ENCODE measurements around the gene MPZ.

GRCh38 chr1:161265305-161265704 lies 44.5 kb downstream of the MPZ start:
- TF ChIP-seq CTCF (IDR thresholded peaks at IDR 0.05) (no peak), POLR2AphosphoS5 (IDR thresholded peaks at IDR 0.05; ENCODE audit: low read depth, low read length) (no peak), REST (IDR thresholded peaks at IDR 0.05; ENCODE audit: insufficient read depth in 1 of 2, low read depth in 2 of 2, low read length in 1 of 2) (no peak), TCF7L2 (IDR thresholded peaks at IDR 0.05; ENCODE audit: low read depth, low read length) (no peak), SIN3A (IDR thresholded peaks at IDR 0.05; ENCODE audit: borderline replicate concordance, insufficient read depth, low read depth, low read length) (no peak)

Data from Panc1 (cell line).